Endothelial cell of umbilical vein (primary cell): ENCODE results near the gene RMND5A. TPM values are rescaled to one million over a fixed set of nuclear protein-coding genes. Genes with fewer than 3 reads are reported as not detected.

ENCODE experiments used
- BruUV-seq: library from RNA; stranded (reverse); fragments of 400-500 nt; replicated peaks from 2 replicates; lab custom pipeline; 2021; lab: Mats Ljungman, UMichigan
- CTCF ChIA-PET: fragments of 300-600, 350-600 bp; sonication (Branson Sonifier 250); formaldehyde crosslinking; loops from one replicate; lab custom pipeline; 2021; ENCODE audit warnings: antibody characterized with exemption, inconsistent platforms; lab: Charles Lee
- POLR2A ChIA-PET: fragments of 300-600, 350-600 bp; sonication (Branson Sonifier 250); formaldehyde crosslinking; loops from one replicate; lab custom pipeline; 2021; ENCODE audit warnings: antibody characterized with exemption, inconsistent platforms; lab: Charles Lee
- DNase-seq: peaks from one replicate; pipeline ENCODE4 v3.0.0-alpha.2; 2011; ENCODE audit warnings: low read depth, low spot score
- FAIRE-seq: peaks from 2 replicates; lab custom pipeline; 2011; peaks lifted over from hg19 to GRCh38; lab: Jason Lieb, UNC
- H2AFZ ChIP-seq: 2 replicates; pipeline ENCODE4 v1.6.0; 2012; ENCODE audit warnings: low read depth, low read length, control low read depth, inconsistent platforms
- H3K27ac ChIP-seq: 2 replicates; pipeline ENCODE4 v1.5.1; 2011; ENCODE audit warnings: low read depth, mild to moderate bottlenecking, control low read depth, low read length, moderate library complexity; ENCODE audit not compliant: insufficient read depth
- H3K27me3 ChIP-seq, 2 experiments: 2 replicates each; pipeline versions ENCODE4 v1.6.0 to v1.6.1; 2011; ENCODE audit warnings: low read length in 2 of 2, mixed read lengths in 1 of 2; ENCODE audit not compliant: control insufficient read depth in 2 of 2, insufficient read depth in 2 of 2
- H3K36me3 ChIP-seq, 2 experiments: 2 replicates in 1 of 2; 3 replicates in 1 of 2; pipeline ENCODE4 v1.5.1; 2011; ENCODE audit warnings: low read length in 2 of 2, mild to moderate bottlenecking in 1 of 2, moderate library complexity in 1 of 2; ENCODE audit not compliant: control insufficient read depth in 2 of 2, insufficient read depth in 2 of 2; ENCODE audit errors: extremely low read depth in 1 of 2
- H3K4me1 ChIP-seq: 3 replicates; pipeline ENCODE4 v1.5.1; 2011; ENCODE audit warnings: mild to moderate bottlenecking, low read length; ENCODE audit not compliant: control insufficient read depth, insufficient read depth; ENCODE audit errors: extremely low read depth
- H3K4me2 ChIP-seq: 2 replicates; pipeline ENCODE4 v1.6.1; 2011; ENCODE audit warnings: low read length, control low read depth, mixed read lengths; ENCODE audit not compliant: insufficient read depth
- H3K4me3 ChIP-seq, 3 experiments: fragments of 200-600 bp in 1 of 3; sonication (generic), shearing (Covaris generic) in 1 of 3; replicated peaks in 1 of 3; 2 replicates each; pipeline ENCODE4 v1.5.1; 2011 to 2016; ENCODE audit warnings: control low read depth in 3 of 3, low read length in 3 of 3, mild to moderate bottlenecking in 2 of 3, inconsistent platforms in 1 of 3, low read depth in 1 of 3, moderate library complexity in 1 of 3; ENCODE audit not compliant: insufficient read depth in 1 of 3
- H3K79me2 ChIP-seq: 2 replicates; pipeline ENCODE4 v1.6.0; 2012; ENCODE audit warnings: low read length, inconsistent platforms; ENCODE audit not compliant: control insufficient read depth, insufficient read depth
- H3K9ac ChIP-seq: replicated peaks from 2 replicates; pipeline ENCODE3; 2011; ENCODE audit warnings: low read length, control low read depth; ENCODE audit not compliant: insufficient read depth; ENCODE audit errors: extremely low read depth
- H3K9me1 ChIP-seq: replicated peaks from 3 replicates; pipeline ENCODE4 v1.6.0; 2011; ENCODE audit warnings: mild to moderate bottlenecking, low read length; ENCODE audit not compliant: control insufficient read depth, insufficient read depth; ENCODE audit errors: extremely low read depth
- H3K9me3 ChIP-seq: replicated peaks from 2 replicates; pipeline ENCODE4 v1.5.1; 2012; ENCODE audit warnings: low read length, inconsistent platforms; ENCODE audit not compliant: control insufficient read depth, insufficient read depth
- H4K20me1 ChIP-seq: replicated peaks from 2 replicates; pipeline ENCODE3; 2011; ENCODE audit warnings: mild to moderate bottlenecking, low read length; ENCODE audit not compliant: control insufficient read depth, insufficient read depth; ENCODE audit errors: extremely low read depth
- EZH2 ChIP-seq: IDR thresholded peaks from 2 replicates; pipeline ENCODE4 v1.6.1; 2012; ENCODE audit warnings: borderline replicate concordance, low read depth, mild to moderate bottlenecking, moderate library complexity, low read length, inconsistent platforms; ENCODE audit not compliant: severe bottlenecking
- FOS ChIP-seq: IDR thresholded peaks from 2 replicates; pipeline ENCODE4 v1.6.1; 2011; ENCODE audit warnings: mild to moderate bottlenecking, low read length, moderate library complexity, borderline replicate concordance; ENCODE audit not compliant: insufficient read depth
- GATA2 ChIP-seq: IDR thresholded peaks from 2 replicates; pipeline ENCODE4 v1.7.0; 2011; ENCODE audit warnings: low read depth, mild to moderate bottlenecking, moderate library complexity, mixed read lengths, low read length; ENCODE audit not compliant: insufficient read length, insufficient read depth
- JUN ChIP-seq: IDR thresholded peaks from 2 replicates; pipeline ENCODE4 v1.6.1; 2011; ENCODE audit warnings: borderline replicate concordance, low read depth; ENCODE audit not compliant: insufficient read length, insufficient read depth
- POLR2A ChIP-seq: IDR thresholded peaks from 2 replicates; pipeline ENCODE4 v1.6.1; 2012; ENCODE audit warnings: low read depth, mild to moderate bottlenecking, control low read depth, low read length
- dilution Hi-C: fragments of 300-500 bp; cut with MboI; formaldehyde crosslinking; loops from one replicate; pipeline ENCODE4 v1.15.0; 2019; ENCODE audit warnings: low sequenced_read_pairs; ENCODE audit not compliant: extremely low pct_ligation_motif_present
- intact Hi-C: fragments of 100-400 bp; cut with micrococcal nuclease; formaldehyde crosslinking; loops from one replicate; pipeline ENCODE4 v1.10.0; 2022
- polyA plus RNA-seq, 4 experiments: library from polyadenylated mRNA; depleted of rRNA in 3 of 4; stranded (reverse) in 3 of 4; unstranded in 1 of 4; fragments of >200 nt; gene quantifications; 2 replicates each; pipeline versions ENCODE4 v1.2.1 to v1.2.3, GENCODE V29; 2011 to 2012; ENCODE audit warnings: missing spikeins in 1 of 4
- total RNA-seq: library from RNA; stranded (reverse); gene quantifications from 2 replicates; pipeline ENCODE4 v1.2.3, GENCODE V29; 2021
- TF ChIP-seq, protein P1 (sequence below): IDR thresholded peaks from 2 replicates; pipeline ENCODE4 v1.6.1; 2011; ENCODE audit not compliant: insufficient read depth, insufficient read length

The RMND5A gene
- total and polyA plus RNA-seq, 2 donors (not counting 3 experiments of a cell fraction or from before 2014, with no cell fraction given) = 10.8 to 21.5 TPM

DNA sequence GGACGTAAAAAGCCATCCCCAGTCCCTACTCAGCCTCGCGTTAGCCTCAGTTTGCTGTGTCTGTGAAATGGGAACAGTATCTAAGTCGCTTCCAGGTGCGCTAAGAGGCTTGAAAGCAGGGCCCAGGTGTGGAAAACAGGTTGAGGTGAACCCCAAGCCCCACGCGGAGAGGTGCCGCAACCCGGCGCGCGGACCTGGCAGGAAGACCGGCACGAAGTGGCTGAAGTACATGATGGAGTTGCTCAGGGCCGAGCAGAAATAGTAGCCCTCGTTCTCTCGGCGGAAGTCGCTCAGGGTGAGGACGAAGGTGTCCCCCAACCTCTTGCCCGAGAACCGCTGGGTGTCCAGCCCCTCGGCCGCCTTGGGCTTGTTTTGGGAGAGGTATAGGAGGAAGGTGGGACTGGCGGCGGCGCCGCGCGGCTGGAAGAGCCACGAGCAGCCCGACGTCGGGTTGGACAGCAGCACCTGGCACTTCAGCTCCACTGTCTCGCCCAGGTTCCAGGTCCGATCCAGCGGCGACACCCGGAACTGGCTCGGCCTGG lies 70.1 kb downstream of the RMND5A start:
- Histone ChIP-seq H3K9me1 (no peaks in the 10 kb centered on the region), H3K9me3 (no peaks in the 10 kb centered on the region), H3K9ac (no peak overlapping the region), H3K4me2 (no peak overlapping the region), H3K27ac (no peak overlapping the region), H3K4me1 (no peaks in the 10 kb centered on the region), H3K36me3 (no peaks in the 10 kb centered on the region), H3K79me2 (no peaks in the 10 kb centered on the region), H3K4me3 (no peak overlapping the region), H3K27me3 (peaks cover 47 to 69% of the 10 kb centered on the region in 2 experiments), H2AFZ (no peak overlapping the region), H4K20me1 (no peaks in the 10 kb centered on the region)
- intact Hi-C loops (no loop called here), dilution Hi-C loops (no loop called here)
- DNase-seq = no peak
- no peak for TF ChIP-seq POLR2A
- TF ChIP-seq FOS = no peak
- TF ChIP-seq, protein P1, sequence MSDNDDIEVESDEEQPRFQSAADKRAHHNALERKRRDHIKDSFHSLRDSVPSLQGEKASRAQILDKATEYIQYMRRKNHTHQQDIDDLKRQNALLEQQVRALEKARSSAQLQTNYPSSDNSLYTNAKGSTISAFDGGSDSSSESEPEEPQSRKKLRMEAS = no peak
- no peak for TF ChIP-seq GATA2
- no peak for TF ChIP-seq JUN
- TF ChIP-seq EZH2 = peak; percentile 96
- FAIRE-seq = no peak
- POLR2A ChIA-PET = no interaction called here
- BruUV-seq = no TSS peak
- CTCF ChIA-PET = no interaction called here
